Type B pancreatic cell (in vitro differentiated cells): ENCODE measurements around the gene TXNRD1. TPM values are rescaled to one million over a fixed set of nuclear protein-coding genes. Genes with fewer than 3 reads are reported as not detected.

Experiments used
- DNase-seq: peaks from one replicate; pipeline ENCODE4 v3.0.0; 2021; ENCODE audit warnings: mixed read lengths; ENCODE audit not compliant: unreplicated experiment; ENCODE audit errors: extremely low spot score
- H3K27ac Mint-ChIP-seq: 2 replicates; pipeline ENCODE4 v1.8.0; 2021; ENCODE audit warnings: mild to moderate bottlenecking, mixed read lengths
- H3K27me3 Mint-ChIP-seq: 2 replicates; pipeline ENCODE4 v1.8.0; 2021; ENCODE audit warnings: mixed read lengths
- H3K36me3 Mint-ChIP-seq: 2 replicates; pipeline ENCODE4 v1.8.0; 2021; ENCODE audit warnings: mixed read lengths
- H3K4me1 Mint-ChIP-seq: one replicate; pipeline ENCODE4 v1.8.0; 2021; ENCODE audit warnings: mixed read lengths; ENCODE audit not compliant: unreplicated experiment
- H3K4me3 Mint-ChIP-seq: 2 replicates; pipeline ENCODE4 v1.8.0; 2021; ENCODE audit warnings: mild to moderate bottlenecking, mixed read lengths
- H3K9me3 Mint-ChIP-seq: 2 replicates; pipeline ENCODE4 v1.8.0; 2021; ENCODE audit warnings: mixed read lengths
- CTCF ChIP-seq: fragments of 200-600 bp; sonication (generic); conservative IDR thresholded peaks from 2 replicates; pipeline ENCODE4 v1.5.0; 2021; ENCODE audit warnings: antibody characterized with exemption, mild to moderate bottlenecking
- total RNA-seq: library from RNA; stranded (reverse); gene quantifications from 2 replicates; pipeline ENCODE4 v1.2.1, GENCODE V29; 2021; ENCODE audit warnings: low replicate concordance

TXNRD1 gene
- total RNA-seq, 1 donor from 2014 or later: 94.7 TPM

DNA sequence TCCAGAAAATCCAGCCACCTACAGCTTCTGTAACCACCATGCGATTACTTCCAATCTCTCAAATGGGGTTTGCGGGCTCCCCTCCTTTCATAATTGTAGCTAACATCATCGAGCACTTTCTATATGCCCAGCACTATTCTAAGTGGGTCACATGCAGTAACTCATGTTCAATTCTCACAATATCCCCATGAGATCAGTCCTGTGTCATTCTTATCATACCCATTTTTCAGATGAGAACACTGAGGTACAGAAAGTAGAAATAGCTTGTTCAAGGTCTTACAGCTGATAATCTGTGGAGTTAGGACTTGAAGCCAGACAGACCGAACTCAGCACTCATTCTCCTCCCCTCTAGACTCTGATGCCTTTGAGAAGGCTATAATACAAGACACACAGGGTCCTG lies 162.8 kb downstream of the TXNRD1 start:
- TF ChIP-seq CTCF: no peak

GRCh38 chr12:104381341-104381730 lies 165.8 kb downstream of the TXNRD1 start:
- no peak for TF ChIP-seq CTCF
- Mint-ChIP-seq H3K4me3 (no peak overlapping the region), H3K27me3 (peaks cover 7% of the 10 kb centered on the region), H3K27ac (no peak overlapping the region), H3K9me3 (no peaks in the 10 kb centered on the region), H3K36me3 (no peaks in the 10 kb centered on the region), H3K4me1 (peaks cover 4% of the 10 kb centered on the region)
- DNase-seq: no peak

More for the DNA sequence above, 162.8 kb downstream of the TXNRD1 start:
- H3K4me3 Mint-ChIP-seq: no peak overlapping the region
- H3K36me3 Mint-ChIP-seq: no peaks in the 10 kb centered on the region
- peaks cover 7% of the 10 kb centered on the region for H3K27me3 Mint-ChIP-seq
- DNase-seq: no peak
- H3K4me1 Mint-ChIP-seq: peaks cover 4% of the 10 kb centered on the region
- no peaks in the 10 kb centered on the region for H3K9me3 Mint-ChIP-seq
- H3K27ac Mint-ChIP-seq: no peak overlapping the region

DNA sequence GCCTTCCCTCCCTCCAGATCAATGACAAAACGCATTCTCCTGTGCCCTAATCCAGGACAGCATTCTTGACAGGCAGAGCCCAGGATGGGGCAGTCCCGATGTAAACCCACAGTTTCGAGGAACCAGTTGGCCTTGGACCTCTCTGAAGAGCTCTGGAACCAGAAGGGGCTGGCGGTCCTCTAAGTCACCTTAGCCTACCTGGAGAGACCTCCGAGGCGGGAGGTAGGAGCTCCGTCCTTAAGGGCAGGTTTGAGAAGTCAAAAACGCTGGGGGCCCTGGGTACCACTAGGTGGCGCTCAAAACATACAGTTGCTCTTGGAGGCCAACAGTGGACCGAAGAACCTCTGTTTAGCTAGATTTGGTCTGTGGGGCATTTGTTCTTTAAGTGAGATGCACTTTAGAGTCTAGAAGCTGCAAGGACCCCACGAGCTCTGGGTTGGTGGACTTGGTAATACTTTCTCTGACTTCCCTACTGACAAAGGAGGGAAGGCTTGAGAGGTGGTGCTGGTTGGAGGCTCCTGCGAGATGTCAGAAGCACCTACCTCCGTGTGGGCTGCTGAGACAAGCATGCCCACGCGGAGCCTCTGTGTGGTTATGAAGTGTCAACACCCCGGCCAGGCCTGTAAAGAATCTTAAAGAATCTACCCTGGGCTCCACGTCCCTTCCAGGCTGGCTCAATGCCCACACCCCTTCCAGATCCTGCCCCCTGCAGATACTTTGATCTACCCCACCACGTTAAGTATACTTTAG lies 166.3 kb downstream of the TXNRD1 start:
- Mint-ChIP-seq H3K36me3 (no peaks in the 10 kb centered on the region), H3K27me3 (peaks cover 7% of the 10 kb centered on the region), H3K4me1 (peaks cover 4% of the 10 kb centered on the region), H3K9me3 (no peaks in the 10 kb centered on the region), H3K27ac (no peak overlapping the region), H3K4me3 (no peak overlapping the region)
- peak; percentile 97 for TF ChIP-seq CTCF
- DNase-seq: peak; percentile 80

- no peak for TF ChIP-seq CTCF
- no peaks in the 10 kb centered on the region for H3K9me3 Mint-ChIP-seq
- no peaks in the 10 kb centered on the region for H3K36me3 Mint-ChIP-seq
- peaks cover 4% of the 10 kb centered on the region for H3K4me1 Mint-ChIP-seq
- H3K4me3 Mint-ChIP-seq: no peak overlapping the region
- DNase-seq: no peak
- H3K27ac Mint-ChIP-seq: no peak overlapping the region
- H3K27me3 Mint-ChIP-seq: peaks cover 7% of the 10 kb centered on the region
Observed at GRCh38 chr12:104384141-104384880, 168.7 kb downstream of the TXNRD1 start.

DNA sequence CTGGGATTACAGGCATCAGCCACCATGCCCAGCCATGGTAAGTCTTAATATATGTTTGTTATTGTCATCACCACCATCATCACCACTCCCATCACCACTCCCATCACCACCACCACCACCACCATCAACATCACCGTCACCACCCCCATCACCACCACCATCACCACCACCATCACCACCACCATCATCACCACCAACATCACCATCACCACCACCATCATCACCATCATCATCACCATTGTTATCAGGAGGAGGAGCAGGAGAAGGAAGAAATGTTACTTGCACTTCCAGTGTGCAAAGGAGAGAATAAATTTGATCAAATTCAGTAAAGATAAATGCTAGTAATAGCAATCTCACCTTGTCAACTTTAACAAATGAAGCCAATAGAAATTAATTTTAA lies 169.9 kb downstream of the TXNRD1 start:
- H3K36me3 Mint-ChIP-seq: no peaks in the 10 kb centered on the region
- H3K27ac Mint-ChIP-seq: no peak overlapping the region
- H3K9me3 Mint-ChIP-seq: no peaks in the 10 kb centered on the region
- no peak overlapping the region for H3K4me3 Mint-ChIP-seq
- peaks cover 7% of the 10 kb centered on the region for H3K27me3 Mint-ChIP-seq
- H3K4me1 Mint-ChIP-seq: peaks cover 4% of the 10 kb centered on the region
- DNase-seq: no peak
- no peak for TF ChIP-seq CTCF
